DMS53 treated with DMSO at 0.1 percent for 48 hours (cell line): ENCODE data around the gene PTPN22.

ENCODE experiments used
- DNase-seq: peaks from one replicate; lab custom pipeline; 2025; ENCODE audit not compliant: unreplicated experiment; lab: John Stamatoyannopoulos, UW

Gene PTPN22

GRCh38 chr1:113871597-113872113 is at the start of gene PTPN22:
Gene PTPN22, minus strand, starts transcription at chr1:113871712.
- no peak for DNase-seq

- DNase-seq, result no peak
Observed at GRCh38 chr1:113918243-113918642, 46.7 kb upstream of the PTPN22 start.

- no peak for DNase-seq
Observed at GRCh38 chr1:113917400-113918082, 46.0 kb upstream of the PTPN22 start.

- no peak for DNase-seq
Observed at GRCh38 chr1:113916974-113917373, 45.5 kb upstream of the PTPN22 start.

- no peak for DNase-seq
Observed at GRCh38 chr1:113913887-113914664, 42.6 kb upstream of the PTPN22 start.

GRCh38 chr1:113913312-113913668 is 41.8 kb upstream of the PTPN22 start:
- DNase-seq, result no peak

GRCh38 chr1:113912594-113913311 is 41.2 kb upstream of the PTPN22 start:
- DNase-seq, result no peak

GRCh38 chr1:113905435-113905861 is 33.9 kb upstream of the PTPN22 start:
- DNase-seq, result no peak

GRCh38 chr1:113904674-113905434 is 33.3 kb upstream of the PTPN22 start, which contains the start of the genes AP4B1 and DCLRE1B:
Gene AP4B1, minus strand, starts transcription at chr1:113904799. Its CDS starts 82 bp downstream, at chr1:113904717.
Gene DCLRE1B, plus strand, starts transcription at chr1:113905326. Its CDS starts 261 bp downstream, at chr1:113905587.
- DNase-seq, result peak; percentile 98

- DNase-seq, result no peak
Observed at GRCh38 chr1:113904293-113904673, 32.8 kb upstream of the PTPN22 start.

- DNase-seq, result no peak
Observed at GRCh38 chr1:113903501-113904292, 32.2 kb upstream of the PTPN22 start.

- no peak for DNase-seq
Observed at GRCh38 chr1:113901191-113901590, 29.7 kb upstream of the PTPN22 start.

GRCh38 chr1:113899111-113899510 is 27.6 kb upstream of the PTPN22 start:
- no peak for DNase-seq

- no peak for DNase-seq
Observed at GRCh38 chr1:113898241-113898814, 26.8 kb upstream of the PTPN22 start.

GRCh38 chr1:113895961-113896360 is 24.4 kb upstream of the PTPN22 start:
- no peak for DNase-seq

GRCh38 chr1:113895098-113895497 is 23.6 kb upstream of the PTPN22 start:
- no peak for DNase-seq

GRCh38 chr1:113893267-113893666 is 21.8 kb upstream of the PTPN22 start:
- DNase-seq, result no peak

- no peak for DNase-seq
Observed at GRCh38 chr1:113891631-113892220, 20.2 kb upstream of the PTPN22 start.

GRCh38 chr1:113890816-113891215 is 19.3 kb upstream of the PTPN22 start:
- no peak for DNase-seq
